GM18498 (cell line): Measurements from ENCODE around the gene SYCP2L.
"Not testable (repeated sequence)": the region's sequence is repeated elsewhere in the genome, so short reads cannot be mapped to it uniquely, and the experiment has no call there.

Experiments used
- ATAC-seq: cut with Tn5 transposase; IDR thresholded peaks from one replicate; pipeline ENCODE4 v1.9.1; 2021; ENCODE audit warnings: mild to moderate bottlenecking, moderate library complexity; ENCODE audit not compliant: unreplicated experiment

SYCP2L gene

GRCh38 chr6:10951675-10952282, 64.9 kb downstream of the SYCP2L start:
- ATAC-seq: peak; percentile 51

- ATAC-seq: peak; percentile 91
These were observed 67.7 kb downstream of the SYCP2L start for GRCh38 chr6:10954590-10955010.

GRCh38 chr6:10956776-10957175, 69.9 kb downstream of the SYCP2L start:
- no peak for ATAC-seq

GRCh38 chr6:10957414-10957886, 70.6 kb downstream of the SYCP2L start:
- ATAC-seq: no peak

- no peak for ATAC-seq
These were observed 73.3 kb downstream of the SYCP2L start for GRCh38 chr6:10960171-10960570.

- no peak for ATAC-seq
These were observed 75.0 kb downstream of the SYCP2L start for GRCh38 chr6:10961837-10962236.

- ATAC-seq: no peak
These were observed 75.8 kb downstream of the SYCP2L start for GRCh38 chr6:10962673-10963072.

GRCh38 chr6:10963113-10963512, 76.3 kb downstream of the SYCP2L start:
- ATAC-seq: no peak

- peak; percentile 79 for ATAC-seq
These were observed 77.8 kb downstream of the SYCP2L start for GRCh38 chr6:10964684-10965083.

- no peak for ATAC-seq
These were observed 81.9 kb downstream of the SYCP2L start for GRCh38 chr6:10968776-10969175.

GRCh38 chr6:10970731-10971130, 83.9 kb downstream of the SYCP2L start:
- no peak for ATAC-seq

- no peak for ATAC-seq
These were observed 85.3 kb downstream of the SYCP2L start for GRCh38 chr6:10972196-10972595.

- ATAC-seq: no peak
These were observed 89.7 kb downstream of the SYCP2L start for GRCh38 chr6:10976571-10976970.

GRCh38 chr6:10977231-10977968, 90.5 kb downstream of the SYCP2L start:
- no peak for ATAC-seq

- no peak for ATAC-seq
These were observed 92.8 kb downstream of the SYCP2L start for GRCh38 chr6:10979603-10980002.

GRCh38 chr6:10981409-10981808, 94.6 kb downstream of the SYCP2L start:
- ATAC-seq: no peak

GRCh38 chr6:10984959-10985358, 98.1 kb downstream of the SYCP2L start:
- not testable (repeated sequence) for ATAC-seq

GRCh38 chr6:10989587-10989986, 102.7 kb downstream of the SYCP2L start:
- ATAC-seq: no peak

- no peak for ATAC-seq
These were observed 104.3 kb downstream of the SYCP2L start for GRCh38 chr6:10991115-10991514.

GRCh38 chr6:10993896-10994295, 107.0 kb downstream of the SYCP2L start:
- ATAC-seq: no peak

GRCh38 chr6:10995114-10995707, 108.4 kb downstream of the SYCP2L start:
- ATAC-seq: no peak

- ATAC-seq: no peak
These were observed 113.1 kb downstream of the SYCP2L start for GRCh38 chr6:10999994-11000393.
